Measurements from ENCODE around the gene NFIX. TPM values are rescaled to one million over a fixed set of nuclear protein-coding genes. Genes with fewer than 3 reads are reported as not detected.

The NFIX gene
- total RNA-seq, 1 donor from 2014 or later: 5.0 TPM

DNA sequence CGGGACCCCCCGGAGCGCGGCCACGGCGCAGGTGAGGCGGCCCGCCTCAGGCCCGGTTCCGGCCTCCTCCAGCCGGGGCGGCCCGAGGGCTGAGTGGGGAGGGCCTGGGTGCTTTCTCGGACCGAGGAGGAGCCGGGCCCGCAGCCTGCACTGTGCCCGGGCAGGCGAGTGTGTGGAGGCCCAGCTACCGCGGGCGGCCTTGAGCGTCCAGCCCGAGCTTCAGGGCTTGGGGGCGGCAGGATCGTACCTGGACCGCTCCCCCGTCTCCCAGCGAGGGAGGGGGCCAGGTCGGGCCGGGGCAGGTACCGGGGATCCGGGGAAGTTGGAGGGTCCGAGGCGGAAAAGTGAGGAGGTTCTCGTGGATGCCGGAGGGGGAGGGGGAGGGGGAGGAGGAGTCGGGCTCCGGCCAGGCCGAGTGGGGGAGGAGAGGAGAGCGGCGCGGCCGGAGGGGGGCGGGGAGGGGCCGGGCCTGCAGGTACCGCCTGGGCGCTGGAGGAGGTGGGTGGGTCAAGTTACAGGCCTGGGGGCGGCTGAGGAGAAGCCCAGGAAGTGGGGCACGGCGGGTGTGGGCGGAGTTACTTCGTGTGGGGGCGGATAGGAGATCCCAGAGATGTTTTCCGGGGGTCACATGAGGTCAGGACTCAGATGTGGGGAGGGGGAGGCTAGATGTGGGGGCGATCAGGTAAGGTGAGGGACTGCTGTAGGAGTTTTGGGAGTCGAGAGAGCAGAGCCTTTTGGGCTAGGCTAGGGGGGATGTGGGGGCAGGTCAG is 123.3 kb downstream of the NFIX start:
- no peak for DNase-seq (ENCODE audit: extremely low read depth, low read depth, low spot score)

DNA sequence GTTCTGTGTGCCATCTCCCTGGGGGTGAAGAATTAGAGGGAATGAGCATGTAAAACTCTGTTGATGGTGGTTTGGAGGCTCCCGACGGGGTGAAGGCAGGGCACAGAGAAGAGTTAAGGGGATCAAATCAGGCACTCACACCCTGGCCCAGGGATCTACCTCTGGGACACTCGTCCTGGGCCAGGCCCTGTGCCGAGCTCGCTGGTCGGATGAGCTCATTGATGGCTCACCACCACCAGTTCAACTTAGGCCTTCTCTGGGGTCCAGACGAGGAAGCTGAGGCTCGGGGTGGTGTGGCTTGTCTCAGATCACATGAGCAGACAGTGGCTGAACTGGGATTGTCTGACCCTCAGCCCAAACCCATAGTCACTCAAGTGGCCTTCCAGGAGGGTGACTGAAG is 124.4 kb downstream of the NFIX start:
- no peak for DNase-seq (ENCODE audit: extremely low read depth, low read depth, low spot score)

DNA sequence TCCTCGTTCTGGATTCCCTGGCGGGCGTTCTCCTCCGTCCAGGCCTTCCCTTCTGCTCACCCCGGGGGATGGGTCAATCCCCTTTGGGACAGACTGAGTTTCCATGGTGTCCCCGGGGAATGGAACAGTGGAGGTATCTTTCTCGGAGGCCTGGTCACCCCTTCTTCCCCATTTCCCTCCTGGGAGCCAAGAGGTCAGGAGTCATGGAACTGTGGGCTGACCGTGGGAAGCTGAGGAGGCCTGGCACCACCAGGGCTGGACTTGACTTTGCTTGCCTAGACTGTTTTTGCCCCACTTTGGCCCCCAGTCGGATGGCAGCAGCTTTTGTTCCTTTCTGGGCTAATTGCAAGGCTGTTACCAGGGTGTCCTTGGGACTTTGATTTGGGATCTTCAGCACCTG is 124.8 kb downstream of the NFIX start:
- no peak for DNase-seq (ENCODE audit: extremely low read depth, low read depth, low spot score)

DNA sequence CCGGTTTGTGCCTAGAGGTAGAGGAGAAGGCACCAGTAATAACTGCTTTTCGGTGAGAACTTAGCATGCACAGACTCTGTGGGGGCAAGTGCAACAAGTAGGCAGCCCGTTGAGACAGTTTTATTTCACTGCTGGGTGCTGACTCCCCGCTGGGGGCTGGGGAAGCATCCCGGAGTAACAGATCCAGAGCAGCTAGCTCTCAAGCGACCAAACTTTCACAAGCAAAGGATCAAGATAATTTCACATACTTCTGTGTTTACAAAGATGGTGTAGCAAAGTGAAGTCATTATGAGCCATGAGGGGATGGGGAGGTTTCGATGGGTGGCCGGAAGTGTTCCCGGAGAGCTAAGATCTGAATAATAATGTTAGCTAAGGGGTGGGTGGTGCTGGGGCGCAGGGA is 125.5 kb downstream of the NFIX start:
- no peak for DNase-seq (ENCODE audit: extremely low read depth, low read depth, low spot score)

DNA sequence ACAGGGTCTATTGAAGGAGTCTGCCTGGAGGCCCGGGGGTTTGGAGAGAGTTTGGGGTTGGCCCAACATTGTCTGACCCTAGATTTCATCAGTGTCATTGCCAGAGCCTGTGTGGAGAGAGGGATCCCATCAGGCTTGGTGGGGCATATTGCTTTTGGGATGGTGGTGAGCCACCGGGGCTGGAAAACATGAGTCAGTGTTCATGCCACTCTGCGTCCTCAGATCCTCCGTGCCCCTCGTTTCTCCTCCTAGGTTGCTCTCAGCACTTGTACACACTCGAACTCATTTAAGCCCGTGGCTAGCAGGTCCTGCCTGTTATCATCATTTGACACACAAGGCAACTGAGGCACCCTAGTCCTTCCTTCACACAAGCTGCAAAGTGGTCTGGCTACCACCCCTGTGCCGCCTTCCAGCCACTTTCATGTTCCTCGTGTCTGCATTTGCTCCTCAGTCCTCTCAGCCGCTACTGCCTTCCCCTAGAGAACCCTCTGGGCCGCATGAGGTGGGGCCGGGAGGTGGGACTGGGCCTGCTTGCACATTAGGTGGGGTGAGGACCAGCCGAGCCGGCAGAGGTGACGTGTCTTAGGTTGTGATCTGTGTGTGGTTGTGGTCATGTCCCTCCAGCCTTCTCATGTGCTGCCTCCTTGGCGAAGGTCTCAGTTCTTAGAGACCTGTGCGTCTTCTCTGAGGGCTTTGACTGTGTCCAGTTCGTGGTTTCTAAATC is 126.4 kb downstream of the NFIX start:
- no peak for DNase-seq (ENCODE audit: extremely low read depth, low read depth, low spot score)

DNA sequence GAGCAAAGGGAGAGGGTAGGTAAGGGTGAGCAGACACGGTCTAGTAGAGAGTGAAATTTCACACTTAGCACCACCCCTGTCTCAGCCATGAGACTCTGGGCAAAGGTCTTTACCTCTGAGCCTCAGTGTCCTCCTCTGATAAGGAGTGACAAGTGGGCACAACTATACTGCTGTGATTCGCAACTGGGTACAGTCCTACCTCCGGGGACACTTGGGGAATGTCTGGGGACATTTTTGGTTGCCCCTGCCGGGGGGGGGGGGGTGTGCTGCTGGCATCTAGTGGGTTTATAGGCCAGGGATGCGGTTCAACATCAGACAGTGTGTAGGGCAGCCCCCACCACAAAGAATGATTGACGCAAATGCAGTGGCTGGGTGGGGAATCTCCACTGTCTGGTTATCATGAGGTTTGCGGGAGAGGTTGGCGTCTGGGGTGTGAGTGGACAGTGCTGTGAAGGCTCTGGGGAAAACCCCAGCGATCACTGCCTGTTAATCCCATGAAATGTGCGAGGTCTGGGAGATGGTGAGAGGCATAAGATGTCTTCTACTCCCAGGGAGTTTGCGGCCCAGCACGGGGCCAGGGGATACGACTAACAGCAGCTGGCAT is 127.1 kb downstream of the NFIX start:
- DNase-seq (ENCODE audit: extremely low read depth, low read depth, low spot score): no peak

DNA sequence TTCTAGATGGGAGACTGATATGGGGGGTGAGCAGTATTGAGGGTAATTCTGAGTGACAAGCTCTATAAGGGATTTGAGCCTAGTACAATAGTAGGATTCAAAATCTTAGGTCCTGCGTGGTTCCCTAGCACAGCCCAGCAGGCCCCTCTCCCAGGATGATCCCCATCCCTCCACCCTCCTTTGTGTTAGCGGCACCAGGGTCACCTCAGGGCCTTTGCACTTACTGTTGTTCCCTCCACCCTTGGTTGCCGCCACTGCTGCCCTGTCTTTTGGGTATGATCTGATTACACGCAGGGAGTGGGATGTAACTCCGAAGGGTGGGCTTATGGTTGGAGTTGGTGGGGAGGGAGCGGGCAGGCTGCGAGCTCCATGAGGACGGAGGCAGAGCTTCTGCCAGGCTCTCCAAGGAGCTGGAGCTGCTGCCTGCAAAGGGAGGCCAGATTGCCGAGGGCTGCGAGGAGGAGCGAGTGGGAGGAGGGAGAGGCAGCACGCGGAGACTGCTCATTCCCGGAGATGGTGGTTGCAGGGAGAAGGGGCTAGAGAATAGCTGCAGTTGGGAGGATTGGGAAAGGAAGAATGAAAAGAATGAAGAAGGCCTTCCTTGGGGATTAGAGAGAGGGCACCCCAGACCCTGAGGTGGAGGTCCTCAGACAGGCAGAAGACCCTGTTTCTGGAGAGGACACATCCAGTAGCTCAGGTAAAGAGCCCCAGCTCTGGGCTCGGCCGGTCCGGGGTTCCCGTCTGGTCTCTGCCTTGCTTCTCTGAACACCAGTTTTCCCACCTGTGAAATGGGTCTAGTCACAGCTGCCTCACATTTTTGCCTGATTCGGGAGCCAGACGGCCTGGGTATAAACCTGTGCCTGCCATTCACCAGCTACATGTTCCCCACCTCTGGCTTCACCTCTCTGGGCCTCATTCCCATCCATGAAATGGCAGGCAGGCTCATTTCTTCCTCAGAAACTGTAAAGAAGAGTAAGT is 128.0 kb downstream of the NFIX start:
- DNase-seq (ENCODE audit: extremely low read depth, low read depth, low spot score): no peak

DNA sequence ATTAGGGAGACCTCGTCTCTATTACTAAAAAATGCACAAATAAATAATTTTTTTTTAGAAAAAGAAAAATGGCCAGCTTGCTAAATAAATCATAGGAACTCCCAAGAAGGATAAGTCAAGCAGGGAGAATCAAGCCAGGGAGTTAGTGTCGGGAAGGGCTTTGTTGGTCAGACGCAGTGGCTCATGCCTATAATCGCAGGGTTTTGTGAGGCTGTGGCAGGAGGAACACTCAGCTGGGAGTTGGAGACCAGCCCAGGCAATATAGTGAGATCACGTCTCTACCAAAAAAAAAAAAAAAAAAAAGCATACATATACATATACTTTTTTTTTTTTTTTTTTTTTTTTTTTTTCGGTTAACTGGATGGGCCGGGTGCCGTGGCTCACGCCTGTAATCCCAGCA is 131.8 kb downstream of the NFIX start:
- no peak for DNase-seq (ENCODE audit: extremely low read depth, low read depth, low spot score)

DNA sequence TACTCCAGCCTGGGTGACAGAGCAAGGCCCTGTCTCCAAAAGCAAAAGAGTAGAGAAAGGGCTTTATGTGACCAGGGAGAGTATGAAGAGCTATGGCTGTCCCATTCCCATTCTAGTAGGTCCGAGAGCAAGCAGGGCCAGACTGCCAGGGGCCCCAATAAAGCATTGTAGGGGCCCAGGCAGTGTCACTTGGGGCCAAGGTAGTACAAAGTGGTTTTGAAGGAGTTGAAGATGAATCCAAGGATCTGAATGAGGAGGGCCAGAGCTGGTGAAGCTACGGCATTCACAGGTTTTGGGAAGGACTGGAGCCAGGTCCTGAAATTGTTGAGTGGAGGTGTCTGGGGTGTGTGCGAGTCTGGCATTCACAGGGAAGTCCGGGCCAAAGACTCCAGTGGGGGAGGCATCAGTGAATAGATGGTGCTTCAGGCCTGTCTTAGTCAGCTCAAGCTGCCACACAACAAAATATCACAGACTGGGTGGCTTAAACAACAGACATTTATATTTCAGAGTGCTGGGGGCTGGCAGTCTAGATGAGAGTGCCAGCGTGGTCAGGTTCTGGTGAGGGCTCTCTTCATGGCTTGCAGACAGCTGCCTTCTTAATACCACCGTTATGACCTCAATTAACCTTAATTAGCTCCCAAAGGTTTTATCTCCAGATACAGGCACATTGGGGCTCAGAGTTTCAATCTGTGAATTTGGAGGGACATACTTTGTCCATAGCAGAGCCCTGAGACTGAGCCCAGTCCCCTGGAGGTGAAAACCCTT is 132.7 kb downstream of the NFIX start:
- no peak for DNase-seq (ENCODE audit: extremely low read depth, low read depth, low spot score)

DNA sequence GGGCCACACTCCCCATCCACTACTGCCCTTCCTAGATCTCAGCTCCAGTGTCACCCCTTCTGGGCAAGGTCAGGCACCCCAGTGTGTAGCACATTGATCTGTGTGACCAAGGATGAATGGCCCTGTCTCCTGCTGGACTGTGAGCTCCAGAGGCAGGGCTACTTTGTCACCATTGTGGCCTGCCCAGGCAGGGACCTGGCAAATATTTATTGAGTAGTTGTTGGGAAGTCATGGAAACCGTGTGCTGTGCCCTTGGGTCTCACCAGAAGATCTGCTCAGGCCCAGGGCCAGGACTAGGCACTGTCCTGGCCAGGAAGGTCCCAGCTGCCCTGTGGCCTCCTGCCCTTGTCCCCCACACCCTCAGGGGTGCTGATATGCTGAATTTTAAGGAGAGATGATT is 133.3 kb downstream of the NFIX start:
- no peak for DNase-seq (ENCODE audit: extremely low read depth, low read depth, low spot score)

DNA sequence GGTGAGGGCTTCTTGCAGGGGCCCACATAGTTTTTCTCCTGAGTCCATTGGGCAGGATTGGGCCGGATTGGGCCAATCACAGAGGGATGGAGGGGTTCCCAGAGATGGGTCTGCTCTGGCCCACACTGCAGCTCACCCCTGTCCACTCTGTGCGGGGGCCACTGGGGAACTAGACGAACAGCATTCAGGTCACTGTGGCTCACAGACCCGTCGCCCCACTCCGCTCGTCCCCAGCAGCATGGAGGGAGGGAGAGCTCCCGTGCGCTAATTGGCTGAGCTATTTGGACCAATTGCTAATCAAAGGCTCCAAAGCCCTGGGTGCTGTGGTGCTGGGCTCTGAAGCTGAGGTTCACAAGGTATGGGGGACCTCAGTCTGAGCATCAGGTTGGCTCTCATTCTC is 134.1 kb downstream of the NFIX start:
- no peak for DNase-seq (ENCODE audit: extremely low read depth, low read depth, low spot score)

DNA sequence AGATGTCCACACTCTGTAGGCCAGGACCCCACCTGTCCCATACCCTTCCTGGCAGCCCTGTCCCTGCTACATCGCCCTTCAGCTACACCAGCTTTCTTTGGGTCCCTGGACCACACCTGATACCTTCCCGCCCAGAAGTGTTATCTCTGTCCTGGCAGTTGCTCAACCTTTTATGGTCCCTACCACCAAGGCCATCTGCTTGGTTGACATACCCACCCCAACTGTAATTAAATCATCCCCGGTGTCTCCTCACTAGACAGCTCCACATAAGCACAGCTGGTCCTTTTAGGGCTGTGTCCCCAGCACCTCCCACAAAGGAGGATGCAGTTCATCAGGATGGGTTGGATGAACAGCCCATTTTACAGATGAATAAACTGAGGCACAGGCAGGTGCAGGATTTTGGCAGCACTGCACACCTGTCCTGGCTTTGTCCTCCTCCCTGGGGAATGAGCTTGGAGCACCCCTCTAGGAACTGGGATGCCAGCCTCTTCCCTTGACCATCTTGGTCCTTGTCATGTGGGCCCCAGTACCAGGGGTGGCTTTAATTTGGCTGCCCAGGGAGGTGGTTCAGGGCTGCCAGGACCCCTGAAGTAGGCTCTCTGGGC is 135.7 kb downstream of the NFIX start:
- DNase-seq (ENCODE audit: extremely low read depth, low read depth, low spot score): no peak

DNA sequence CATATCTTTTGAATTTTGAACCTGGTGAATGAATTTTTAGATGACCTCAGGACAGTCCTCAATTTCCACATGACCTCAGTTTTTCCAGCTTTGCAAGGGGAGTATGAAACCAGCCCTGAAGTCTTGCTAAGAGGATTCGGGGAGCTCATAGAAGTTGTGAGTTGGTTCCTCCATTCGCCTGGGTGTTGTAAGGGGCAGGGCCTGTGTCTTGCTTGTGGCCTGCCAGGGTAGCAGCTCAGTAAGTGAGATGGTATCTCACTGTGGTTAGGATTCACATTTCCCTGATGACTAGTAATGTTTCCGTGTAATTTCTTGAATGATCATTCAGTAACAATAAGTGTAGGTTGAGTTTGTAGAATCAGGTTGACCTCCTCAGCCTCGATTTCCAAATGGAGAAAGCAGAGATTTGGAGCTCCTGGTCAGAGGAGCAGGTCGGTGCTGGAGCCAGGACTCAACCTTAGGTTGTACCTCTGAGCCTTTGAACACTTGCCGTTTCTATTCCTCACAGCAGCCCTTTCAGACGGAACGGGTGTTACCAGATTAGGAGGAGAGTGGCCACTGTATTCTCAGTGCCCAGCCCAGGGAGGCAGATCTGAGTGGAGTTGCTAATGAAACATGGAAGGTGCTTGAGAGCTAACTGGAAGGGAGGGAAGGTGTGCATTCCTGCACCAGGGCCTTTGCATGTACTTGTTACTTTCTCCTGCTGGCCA is 137.4 kb downstream of the NFIX start:
- no peak for DNase-seq (ENCODE audit: extremely low read depth, low read depth, low spot score)

DNA sequence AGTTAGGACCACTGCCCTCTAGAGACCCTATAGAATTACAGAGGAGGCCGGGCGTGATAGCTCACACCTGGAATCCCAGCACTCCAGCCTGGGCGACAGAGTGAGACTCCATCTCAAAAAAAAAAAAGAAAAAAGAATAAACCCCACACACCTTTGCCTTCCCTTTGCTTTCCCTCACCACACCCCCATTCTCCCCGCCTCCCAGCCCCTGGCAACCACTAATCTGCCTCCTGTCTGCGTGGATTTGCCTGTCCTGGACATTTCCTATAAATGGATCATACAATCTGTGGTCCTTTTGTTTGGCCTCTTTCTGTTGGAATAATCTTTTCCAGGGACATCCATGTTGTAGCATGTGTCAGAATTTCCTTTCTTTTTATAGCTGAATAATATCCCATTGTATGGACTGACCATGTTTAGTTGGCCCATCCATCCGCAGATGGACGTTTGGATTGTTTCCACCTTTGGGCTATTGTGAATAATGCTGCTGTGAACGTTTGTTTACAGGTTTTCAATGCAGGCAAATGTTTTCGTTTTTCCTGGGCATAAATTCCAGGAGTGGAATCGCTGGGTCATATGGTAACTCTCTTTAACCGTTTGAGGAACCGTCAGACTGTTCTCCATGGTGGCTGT is 138.1 kb downstream of the NFIX start:
- no peak for DNase-seq (ENCODE audit: extremely low read depth, low read depth, low spot score)

DNA sequence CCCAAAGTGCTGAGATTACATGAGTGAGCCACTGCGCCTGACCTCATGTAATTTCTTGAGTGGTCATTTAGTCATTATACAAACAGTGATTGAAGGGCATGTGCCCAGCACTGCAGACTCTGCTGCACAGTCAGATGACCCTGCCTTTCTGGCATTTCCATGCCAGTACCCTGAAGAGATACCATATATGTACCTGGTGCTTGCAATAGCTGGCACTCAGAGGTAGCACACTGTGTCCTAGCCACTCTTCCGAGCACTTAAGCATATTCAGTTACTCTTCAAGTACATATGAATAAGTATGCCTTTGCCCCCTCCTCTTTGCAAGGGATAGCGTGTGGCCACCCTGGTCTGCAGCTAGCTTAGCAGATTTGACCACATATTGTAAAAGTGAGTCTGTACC is 139.4 kb downstream of the NFIX start:
- no peak for DNase-seq (ENCODE audit: extremely low read depth, low read depth, low spot score)

DNA sequence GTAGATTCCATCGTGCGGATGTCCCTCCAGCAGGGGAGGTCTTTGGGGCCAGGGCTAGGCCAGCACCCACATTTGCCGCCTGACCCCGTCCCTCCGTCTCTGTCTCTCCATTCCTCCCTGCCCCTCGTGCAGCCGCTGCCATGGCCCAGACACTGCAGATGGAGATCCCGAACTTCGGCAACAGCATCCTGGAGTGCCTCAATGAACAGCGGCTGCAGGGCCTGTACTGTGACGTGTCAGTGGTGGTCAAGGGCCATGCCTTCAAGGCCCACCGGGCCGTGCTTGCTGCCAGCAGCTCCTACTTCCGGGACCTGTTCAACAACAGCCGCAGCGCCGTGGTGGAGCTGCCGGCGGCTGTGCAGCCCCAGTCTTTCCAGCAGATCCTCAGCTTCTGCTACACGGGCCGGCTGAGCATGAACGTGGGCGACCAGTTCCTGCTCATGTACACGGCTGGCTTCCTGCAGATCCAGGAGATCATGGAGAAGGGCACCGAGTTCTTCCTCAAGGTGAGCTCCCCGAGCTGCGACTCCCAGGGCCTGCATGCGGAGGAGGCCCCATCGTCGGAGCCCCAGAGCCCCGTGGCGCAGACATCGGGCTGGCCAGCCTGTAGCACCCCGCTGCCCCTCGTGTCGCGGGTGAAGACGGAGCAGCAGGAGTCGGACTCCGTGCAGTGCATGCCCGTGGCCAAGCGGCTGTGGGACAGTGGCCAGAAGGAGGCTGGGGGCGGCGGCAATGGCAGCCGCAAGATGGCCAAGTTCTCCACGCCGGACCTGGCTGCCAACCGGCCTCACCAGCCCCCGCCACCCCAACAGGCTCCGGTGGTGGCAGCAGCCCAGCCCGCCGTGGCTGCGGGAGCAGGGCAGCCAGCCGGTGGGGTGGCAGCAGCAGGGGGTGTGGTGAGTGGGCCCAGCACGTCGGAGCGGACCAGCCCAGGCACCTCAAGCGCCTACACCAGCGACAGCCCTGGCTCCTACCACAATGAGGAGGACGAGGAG is 140.1 kb downstream of the NFIX start:
- DNase-seq (ENCODE audit: extremely low read depth, low read depth, low spot score): no peak

DNA sequence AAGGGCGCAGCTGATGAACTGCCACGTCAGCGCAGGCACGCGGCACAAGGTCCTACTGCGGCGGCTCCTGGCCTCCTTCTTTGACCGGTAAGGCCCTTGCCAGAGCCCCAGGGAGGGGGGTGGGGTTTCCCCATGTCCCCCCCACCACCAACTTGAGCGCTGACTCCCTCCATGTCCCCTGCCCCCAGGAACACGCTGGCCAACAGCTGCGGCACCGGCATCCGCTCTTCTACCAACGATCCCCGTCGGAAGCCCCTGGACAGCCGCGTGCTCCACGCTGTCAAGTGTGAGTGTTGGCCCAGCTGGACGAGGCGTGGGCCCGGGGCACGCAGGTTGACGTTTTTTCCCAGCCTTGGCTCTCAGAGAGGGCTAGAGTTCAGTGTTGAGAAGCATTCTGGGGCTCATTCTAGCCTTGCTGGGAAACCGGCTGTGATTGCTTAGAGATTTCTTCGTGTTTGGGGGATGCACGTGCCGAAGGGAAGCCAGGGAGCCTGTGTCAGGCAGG is 142.1 kb downstream of the NFIX start:
- no peak for DNase-seq (ENCODE audit: extremely low read depth, low read depth, low spot score)

Measured in glomerular endothelial cell (primary cell).